HL-60 (cell line): ENCODE results near the gene DOCK1.

Experiments
- POLR2AphosphoS5 ChIP-seq: IDR thresholded peaks from 2 replicates; pipeline ENCODE4 v1.6.1; 2012; ENCODE audit warnings: low read depth
- TF ChIP-seq, protein P1 (sequence below): IDR thresholded peaks from one replicate; pipeline ENCODE4 v1.5.1; 2011; ENCODE audit warnings: low read length, control low read depth, inconsistent platforms; ENCODE audit not compliant: insufficient read depth

DNA sequence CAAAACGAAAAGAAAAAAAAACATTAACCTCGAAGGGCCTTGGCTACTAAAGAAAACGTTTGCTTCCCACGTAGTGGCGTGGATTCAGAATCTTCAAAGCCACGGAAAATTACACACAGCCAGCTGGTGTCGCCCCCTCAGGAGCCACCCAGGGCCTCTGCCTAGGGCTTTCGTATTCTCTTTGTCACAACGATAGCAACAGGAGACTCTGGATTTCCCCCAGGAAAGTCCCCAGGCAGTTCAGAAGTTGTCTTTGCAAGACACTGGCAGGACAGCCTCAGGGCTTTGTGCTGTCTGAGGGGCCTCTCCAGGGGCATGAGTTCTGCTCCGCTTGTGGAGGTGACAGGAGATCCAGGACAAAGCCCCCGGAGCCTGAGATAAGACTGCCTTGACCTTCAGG, 441.4 kb downstream of the DOCK1 start:
- TF ChIP-seq, protein P1, sequence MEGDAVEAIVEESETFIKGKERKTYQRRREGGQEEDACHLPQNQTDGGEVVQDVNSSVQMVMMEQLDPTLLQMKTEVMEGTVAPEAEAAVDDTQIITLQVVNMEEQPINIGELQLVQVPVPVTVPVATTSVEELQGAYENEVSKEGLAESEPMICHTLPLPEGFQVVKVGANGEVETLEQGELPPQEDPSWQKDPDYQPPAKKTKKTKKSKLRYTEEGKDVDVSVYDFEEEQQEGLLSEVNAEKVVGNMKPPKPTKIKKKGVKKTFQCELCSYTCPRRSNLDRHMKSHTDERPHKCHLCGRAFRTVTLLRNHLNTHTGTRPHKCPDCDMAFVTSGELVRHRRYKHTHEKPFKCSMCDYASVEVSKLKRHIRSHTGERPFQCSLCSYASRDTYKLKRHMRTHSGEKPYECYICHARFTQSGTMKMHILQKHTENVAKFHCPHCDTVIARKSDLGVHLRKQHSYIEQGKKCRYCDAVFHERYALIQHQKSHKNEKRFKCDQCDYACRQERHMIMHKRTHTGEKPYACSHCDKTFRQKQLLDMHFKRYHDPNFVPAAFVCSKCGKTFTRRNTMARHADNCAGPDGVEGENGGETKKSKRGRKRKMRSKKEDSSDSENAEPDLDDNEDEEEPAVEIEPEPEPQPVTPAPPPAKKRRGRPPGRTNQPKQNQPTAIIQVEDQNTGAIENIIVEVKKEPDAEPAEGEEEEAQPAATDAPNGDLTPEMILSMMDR, result no peak
- no peak for TF ChIP-seq POLR2AphosphoS5
